OCI-LY3 (cell line): ENCODE results near the gene MAT2B.

ENCODE experiments used
- H2AFZ ChIP-seq: fragments of 200-600, 300-600 bp; shearing (Covaris generic); 2 replicates; pipeline ENCODE4 v1.6.0; 2014; ENCODE audit warnings: antibody characterized with exemption, low read depth, low read length
- H3K27ac ChIP-seq: fragments of 200-600, 300-600 bp; sonication (generic); 2 replicates; pipeline ENCODE4 v1.5.1; 2014; ENCODE audit warnings: mild to moderate bottlenecking, low read length, moderate library complexity, mixed read lengths
- H3K27me3 ChIP-seq: fragments of 200-600, 300-600 bp; sonication (generic); 2 replicates; pipeline ENCODE4 v1.6.1; 2014; ENCODE audit warnings: low read depth, low read length, mixed read lengths
- H3K36me3 ChIP-seq: fragments of 200-600, 300-600 bp; sonication (generic); replicated peaks from 2 replicates; pipeline ENCODE3; 2014; ENCODE audit warnings: low read depth, low read length, mixed read lengths
- H3K4me1 ChIP-seq: fragments of 300-600, 200-600 bp; sonication (generic); 2 replicates; pipeline ENCODE4 v1.6.1; 2014; ENCODE audit warnings: low read length, mixed read lengths
- H3K4me2 ChIP-seq: fragments of 200-600, 300-600 bp; sonication (generic); 2 replicates; pipeline ENCODE4 v1.6.1; 2014; ENCODE audit warnings: low read length, mixed read lengths
- H3K4me3 ChIP-seq: fragments of 300-600, 200-600 bp; sonication (generic); 2 replicates; pipeline ENCODE4 v1.5.1; 2014; ENCODE audit warnings: antibody characterized with exemption, mild to moderate bottlenecking, low read length, moderate library complexity
- H3K79me2 ChIP-seq: fragments of 300-600, 200-600 bp; shearing (Covaris generic); 2 replicates; pipeline ENCODE4 v1.6.1; 2014; ENCODE audit warnings: mild to moderate bottlenecking, low read length, mixed read lengths
- H3K9ac ChIP-seq: fragments of 300-600, 200-600 bp; shearing (Covaris generic); 2 replicates; pipeline ENCODE4 v1.6.0; 2014; ENCODE audit warnings: mild to moderate bottlenecking, low read length, moderate library complexity
- H3K9me3 ChIP-seq: fragments of 200-600, 300-600 bp; shearing (Covaris generic); 2 replicates; pipeline ENCODE4 v1.6.1; 2014; ENCODE audit warnings: low read length, mixed read lengths; ENCODE audit not compliant: insufficient read depth
- H4K20me1 ChIP-seq: fragments of 200-600, 300-600 bp; sonication (generic); 2 replicates; pipeline ENCODE4 v1.6.1; 2016; ENCODE audit warnings: low read length, mixed read lengths; ENCODE audit not compliant: insufficient read depth
- EZH2phosphoT487 ChIP-seq: fragments of 200-600 bp; shearing (Covaris generic); IDR thresholded peaks from 2 replicates; pipeline ENCODE4 v1.6.1; 2018; ENCODE audit warnings: antibody characterized with exemption, mixed run types, low read depth
- TF ChIP-seq, protein P1 (sequence below): fragments of 200-600, 300-600 bp; sonication (generic); IDR thresholded peaks from 2 replicates; pipeline ENCODE4 v1.5.1; 2014; ENCODE audit warnings: antibody characterized with exemption, low read length, low read depth

MAT2B gene

GRCh38 chr5:163529698-163530097 is 24.3 kb downstream of the MAT2B start:
- no peak for TF ChIP-seq EZH2phosphoT487
- TF ChIP-seq, protein P1, sequence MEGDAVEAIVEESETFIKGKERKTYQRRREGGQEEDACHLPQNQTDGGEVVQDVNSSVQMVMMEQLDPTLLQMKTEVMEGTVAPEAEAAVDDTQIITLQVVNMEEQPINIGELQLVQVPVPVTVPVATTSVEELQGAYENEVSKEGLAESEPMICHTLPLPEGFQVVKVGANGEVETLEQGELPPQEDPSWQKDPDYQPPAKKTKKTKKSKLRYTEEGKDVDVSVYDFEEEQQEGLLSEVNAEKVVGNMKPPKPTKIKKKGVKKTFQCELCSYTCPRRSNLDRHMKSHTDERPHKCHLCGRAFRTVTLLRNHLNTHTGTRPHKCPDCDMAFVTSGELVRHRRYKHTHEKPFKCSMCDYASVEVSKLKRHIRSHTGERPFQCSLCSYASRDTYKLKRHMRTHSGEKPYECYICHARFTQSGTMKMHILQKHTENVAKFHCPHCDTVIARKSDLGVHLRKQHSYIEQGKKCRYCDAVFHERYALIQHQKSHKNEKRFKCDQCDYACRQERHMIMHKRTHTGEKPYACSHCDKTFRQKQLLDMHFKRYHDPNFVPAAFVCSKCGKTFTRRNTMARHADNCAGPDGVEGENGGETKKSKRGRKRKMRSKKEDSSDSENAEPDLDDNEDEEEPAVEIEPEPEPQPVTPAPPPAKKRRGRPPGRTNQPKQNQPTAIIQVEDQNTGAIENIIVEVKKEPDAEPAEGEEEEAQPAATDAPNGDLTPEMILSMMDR: no peak
- no peaks in the 10 kb centered on the region for H3K79me2 ChIP-seq
- H3K9ac ChIP-seq: no peak overlapping the region
- no peaks in the 10 kb centered on the region for H3K9me3 ChIP-seq
- H3K27ac ChIP-seq: no peak overlapping the region
- H3K4me2 ChIP-seq: no peak overlapping the region
- H3K27me3 ChIP-seq: no peaks in the 10 kb centered on the region
- H3K4me1 ChIP-seq: no peaks in the 10 kb centered on the region
- H2AFZ ChIP-seq: no peak overlapping the region
- H3K4me3 ChIP-seq: no peak overlapping the region
- peaks cover 1% of the 10 kb centered on the region for H3K36me3 ChIP-seq
- no peaks in the 10 kb centered on the region for H4K20me1 ChIP-seq

DNA sequence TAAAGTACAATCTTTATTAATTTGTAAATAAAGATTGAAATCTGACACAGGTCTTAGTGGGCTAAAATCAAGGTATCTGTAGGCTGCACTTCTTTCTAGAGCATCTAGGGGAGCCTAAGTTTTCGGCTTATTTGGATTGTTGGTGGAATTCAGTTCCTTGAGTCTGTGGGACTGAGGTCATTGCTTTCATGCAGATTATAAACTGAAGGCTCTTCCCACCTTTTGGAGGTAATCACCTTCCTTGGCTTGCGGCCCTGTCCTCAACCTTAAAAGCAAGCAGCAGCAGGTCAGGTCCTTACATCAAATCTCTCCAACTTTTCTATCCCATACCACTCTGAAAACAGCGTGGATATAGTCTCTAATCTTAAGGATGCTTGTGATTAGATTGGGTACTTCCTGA is 25.9 kb downstream of the MAT2B start:
- Histone ChIP-seq H3K27me3 (no peaks in the 10 kb centered on the region), H2AFZ (no peak overlapping the region), H3K27ac (no peak overlapping the region), H3K36me3 (no peaks in the 10 kb centered on the region), H3K9ac (no peak overlapping the region), H3K4me1 (no peaks in the 10 kb centered on the region), H3K4me3 (no peak overlapping the region), H3K9me3 (no peaks in the 10 kb centered on the region), H3K4me2 (no peak overlapping the region), H3K79me2 (no peaks in the 10 kb centered on the region), H4K20me1 (no peaks in the 10 kb centered on the region)
- TF ChIP-seq EZH2phosphoT487: no peak
- TF ChIP-seq, protein P1: no peak

DNA sequence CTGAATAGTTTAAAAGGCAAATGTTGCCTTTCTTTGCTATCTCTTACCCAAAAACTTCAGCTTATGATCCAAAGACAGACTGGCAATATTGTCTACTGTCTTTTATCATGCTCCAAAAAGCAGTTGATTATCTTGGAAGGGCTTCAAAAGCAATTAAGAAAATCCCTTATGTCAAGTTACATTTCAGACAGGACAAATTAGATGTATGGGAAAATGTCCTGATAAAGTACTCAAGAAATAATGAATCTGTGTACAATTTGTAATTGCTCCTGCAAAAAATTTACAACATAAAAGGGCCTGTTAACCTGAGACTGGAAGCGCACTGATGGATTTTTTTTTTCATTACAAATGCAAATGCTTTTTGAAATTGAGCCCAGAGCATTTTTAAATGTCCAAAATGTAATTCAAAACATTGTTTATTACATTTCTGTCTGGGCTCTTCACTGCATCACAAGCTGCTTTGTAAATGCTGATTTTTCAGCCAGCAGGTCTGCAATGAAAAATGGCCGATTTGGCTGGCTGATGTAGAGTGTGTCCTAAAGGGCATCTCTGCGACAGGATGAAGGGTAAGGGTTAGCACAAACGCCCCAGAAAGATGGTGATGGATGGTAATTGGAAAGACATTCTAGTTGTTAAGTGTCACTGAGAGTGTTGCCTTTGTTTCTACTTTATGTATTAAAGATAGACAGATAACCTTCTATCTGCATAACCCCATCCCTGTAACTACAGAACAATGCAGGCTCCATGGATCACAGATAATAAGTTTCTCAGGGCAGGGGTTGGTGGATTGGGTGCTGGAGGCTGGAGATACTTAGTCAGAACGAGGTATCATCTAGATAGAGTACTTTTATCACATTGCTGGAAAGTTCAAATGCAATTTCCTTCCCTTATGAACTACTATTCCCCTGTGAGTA is 27.0 kb downstream of the MAT2B start:
- H3K36me3 ChIP-seq: no peaks in the 10 kb centered on the region
- no peak overlapping the region for H3K9ac ChIP-seq
- H4K20me1 ChIP-seq: no peaks in the 10 kb centered on the region
- no peaks in the 10 kb centered on the region for H3K4me1 ChIP-seq
- no peak overlapping the region for H3K4me2 ChIP-seq
- no peak overlapping the region for H3K27ac ChIP-seq
- H3K27me3 ChIP-seq: no peaks in the 10 kb centered on the region
- H3K9me3 ChIP-seq: no peaks in the 10 kb centered on the region
- TF ChIP-seq, protein P1: no peak
- no peak for TF ChIP-seq EZH2phosphoT487
- H3K4me3 ChIP-seq: no peak overlapping the region
- no peaks in the 10 kb centered on the region for H3K79me2 ChIP-seq
- H2AFZ ChIP-seq: no peak overlapping the region

DNA sequence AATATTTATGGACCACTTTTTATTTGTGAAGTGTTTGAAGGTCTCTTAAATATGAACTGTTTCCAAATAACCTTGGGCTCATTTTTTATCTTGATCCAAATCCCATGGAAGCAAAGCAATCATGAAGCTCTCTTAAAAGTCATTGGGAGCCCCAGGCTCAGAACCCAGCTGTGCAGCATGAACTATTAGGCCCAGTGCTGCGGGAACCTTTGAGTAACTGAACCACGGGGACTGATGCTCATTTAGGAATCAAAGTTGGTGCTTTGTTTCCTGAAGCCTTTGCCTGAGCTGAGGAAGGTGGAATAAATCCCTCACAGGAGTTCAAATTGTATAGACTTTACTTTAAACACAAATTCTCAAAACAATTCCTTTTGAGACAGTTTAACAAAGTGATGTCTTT is 27.8 kb downstream of the MAT2B start:
- Histone ChIP-seq H3K4me2 (no peak overlapping the region), H3K9ac (no peak overlapping the region)

More for the DNA sequence above, 27.8 kb downstream of the MAT2B start:
- no peaks in the 10 kb centered on the region for H4K20me1 ChIP-seq
- no peak for TF ChIP-seq EZH2phosphoT487
- TF ChIP-seq, protein P1: no peak
- no peaks in the 10 kb centered on the region for H3K4me1 ChIP-seq
- no peaks in the 10 kb centered on the region for H3K36me3 ChIP-seq
- H3K27me3 ChIP-seq: no peaks in the 10 kb centered on the region
- H3K4me3 ChIP-seq: no peak overlapping the region
- no peaks in the 10 kb centered on the region for H3K79me2 ChIP-seq
- no peaks in the 10 kb centered on the region for H3K9me3 ChIP-seq
- no peak overlapping the region for H3K27ac ChIP-seq
- no peak overlapping the region for H2AFZ ChIP-seq
